HEK293T (cell line): ENCODE results near the gene THEMIS.

Source experiments
- ELF4 ChIP-seq: fragments of 450-650 bp; IDR thresholded peaks from 2 replicates; pipeline ENCODE4 v1.6.1; 2017; ENCODE audit warnings: antibody characterized with exemption
- SP1 ChIP-seq: fragments of 450-650 bp; IDR thresholded peaks from 2 replicates; pipeline ENCODE4 v1.6.1; 2017
- TARDBP ChIP-seq: fragments of 450-650 bp; IDR thresholded peaks from 2 replicates; pipeline ENCODE4 v1.6.1; 2016

GRCh38 chr6:127937747-127938146, 36.9 kb upstream of the THEMIS start:
- TF ChIP-seq TARDBP (no peak), ELF4 (no peak), SP1 (no peak)
